Smooth muscle cell (in vitro differentiated cells): Measurements from ENCODE around the gene ATP5F1B. TPM values are rescaled to one million over a fixed set of nuclear protein-coding genes. Genes with fewer than 3 reads are reported as not detected.
A peak's percentile ranks its signal among the peaks of the same experiment; 100 is the strongest.

Source experiments
- DNase-seq: peaks from one replicate; lab custom pipeline; 2025; ENCODE audit not compliant: unreplicated experiment; lab: John Stamatoyannopoulos, UW
- H2AFZ ChIP-seq: fragments of 200-600 bp; sonication (generic); 2 replicates; pipeline ENCODE4 v1.6.0; 2016; ENCODE audit warnings: antibody characterized with exemption, low read depth, mild to moderate bottlenecking
- H3F3A ChIP-seq: fragments of 200-600 bp; sonication (generic); 2 replicates; pipeline ENCODE4 v1.6.0; 2017; ENCODE audit warnings: antibody characterized with exemption, low read depth
- H3K27ac ChIP-seq: fragments of 200-600 bp; sonication (generic); 2 replicates; pipeline ENCODE4 v1.5.1; 2016; ENCODE audit warnings: low read depth, mild to moderate bottlenecking
- H3K27me3 ChIP-seq: fragments of 200-600 bp; sonication (generic); 2 replicates; pipeline ENCODE4 v1.6.1; 2016; ENCODE audit warnings: low read depth, mild to moderate bottlenecking
- H3K36me3 ChIP-seq: fragments of 200-600 bp; sonication (generic); 2 replicates; pipeline ENCODE4 v1.5.1; 2016; ENCODE audit warnings: low read depth
- H3K4me1 ChIP-seq: fragments of 200-600 bp; sonication (generic); 2 replicates; pipeline ENCODE4 v1.5.1; 2016; ENCODE audit warnings: low read depth
- H3K4me2 ChIP-seq: fragments of 200-600 bp; sonication (generic); 2 replicates; pipeline ENCODE4 v1.6.0; 2016; ENCODE audit warnings: mild to moderate bottlenecking
- H3K4me3 ChIP-seq: fragments of 200-600 bp; sonication (generic); 2 replicates; pipeline ENCODE4 v1.5.1; 2016; ENCODE audit warnings: mild to moderate bottlenecking
- H3K79me2 ChIP-seq: fragments of 200-600 bp; sonication (generic); 2 replicates; pipeline ENCODE4 v1.6.0; 2016; ENCODE audit warnings: low read depth, mild to moderate bottlenecking
- H3K9ac ChIP-seq: fragments of 200-600 bp; sonication (generic); 2 replicates; pipeline ENCODE4 v1.6.0; 2016; ENCODE audit warnings: low read depth
- H3K9me3 ChIP-seq: fragments of 200-600 bp; sonication (generic); replicated peaks from 2 replicates; pipeline ENCODE4 v1.5.1; 2016; ENCODE audit warnings: low read depth
- H4K20me1 ChIP-seq: fragments of 200-600 bp; sonication (generic); 2 replicates; pipeline ENCODE4 v1.6.0; 2016; ENCODE audit warnings: low read depth
- CTCF ChIP-seq: fragments of 200-600 bp; sonication (generic); IDR thresholded peaks from 2 replicates; pipeline ENCODE4 v1.5.1; 2017; ENCODE audit warnings: borderline replicate concordance, mild to moderate bottlenecking, antibody characterized with exemption; ENCODE audit not compliant: insufficient read depth, poor library complexity, severe bottlenecking
- WGBS: methylation state at CpG from one replicate; pipeline ENCODE4 v1.1.7; 2016; ENCODE audit warnings: low lambda C conversion rate; 5-methylcytosine and 5-hydroxymethylcytosine counted together
- polyA plus RNA-seq: library from polyadenylated mRNA; unstranded; fragments of >200 nt; fragmentation: Nextera tagmentation; extraction: Ambion mirVana; gene quantifications from 2 replicates; pipeline ENCODE4 v1.2.1, GENCODE V29; 2016
- total RNA-seq: library from RNA; depleted of rRNA; stranded (reverse); fragments of >200 nt; gene quantifications from 2 replicates; pipeline ENCODE4 v1.2.3, GENCODE V29; 2014

ATP5F1B gene
- total and polyA plus RNA-seq, 2 experiments from 2014 or later = 489 to 953 TPM

DNA sequence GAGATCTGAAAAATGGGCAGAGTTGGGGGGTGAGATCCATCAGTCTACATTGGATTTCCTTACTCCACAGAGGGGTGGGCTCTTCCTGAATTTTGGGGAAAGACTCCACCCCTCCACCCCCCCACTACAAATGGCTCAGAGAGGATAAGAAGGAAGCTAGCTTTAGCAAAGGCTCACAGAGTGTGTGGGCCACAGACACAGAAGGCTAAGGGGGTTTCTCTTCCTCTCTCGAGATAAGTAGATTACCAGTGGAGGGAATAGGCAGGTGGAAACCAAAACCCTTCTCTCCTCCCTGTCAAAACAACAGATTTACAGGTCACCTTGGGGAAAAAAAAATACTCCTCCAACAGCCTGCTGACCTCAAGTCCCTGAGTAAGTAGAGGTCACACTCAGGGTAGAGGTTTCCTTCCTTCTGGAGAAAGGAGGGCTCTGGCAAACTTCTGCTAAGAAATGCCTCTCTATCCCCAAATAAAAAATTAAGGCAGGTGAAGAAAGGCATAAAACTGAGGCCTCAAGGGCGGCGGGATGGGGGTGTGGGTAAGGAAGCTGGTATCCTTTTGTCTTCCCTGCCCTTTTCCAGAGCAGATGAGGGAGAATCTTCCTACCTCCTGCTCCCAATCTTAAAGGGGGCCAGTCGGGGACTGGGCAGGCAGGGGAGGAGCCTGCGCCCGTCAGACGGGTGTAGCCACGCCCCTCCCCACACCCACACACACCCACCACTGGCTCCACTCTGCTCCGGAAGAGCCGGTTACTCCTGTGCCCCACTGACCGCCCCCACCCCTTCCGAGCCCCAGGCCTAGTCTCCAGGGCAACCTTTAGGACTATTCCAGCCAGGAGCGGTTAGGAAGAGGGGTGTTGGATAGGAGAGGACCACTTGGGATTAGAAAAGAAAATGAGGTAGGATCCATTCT is 13.7 kb downstream of the ATP5F1B start:
- Histone ChIP-seq H3K9me3 (no peaks in the 10 kb centered on the region), H3K9ac (no peak overlapping the region), H3F3A (peaks cover 12% of the 10 kb centered on the region), H4K20me1 (peaks cover 70% of the 10 kb centered on the region), H3K4me1 (peaks cover 45% of the 10 kb centered on the region), H3K27ac (peak overlapping the region; percentile 54), H3K4me3 (peak overlapping the region; percentile 20), H3K4me2 (peak overlapping the region; percentile 98), H3K36me3 (no peaks in the 10 kb centered on the region), H3K79me2 (peaks cover 82% of the 10 kb centered on the region), H3K27me3 (no peaks in the 10 kb centered on the region), H2AFZ (no peak overlapping the region)
- DNase-seq = no peak
- 9% methylated on average over 13 of the region's 13 CpGs for WGBS
- no peak for TF ChIP-seq CTCF

DNA sequence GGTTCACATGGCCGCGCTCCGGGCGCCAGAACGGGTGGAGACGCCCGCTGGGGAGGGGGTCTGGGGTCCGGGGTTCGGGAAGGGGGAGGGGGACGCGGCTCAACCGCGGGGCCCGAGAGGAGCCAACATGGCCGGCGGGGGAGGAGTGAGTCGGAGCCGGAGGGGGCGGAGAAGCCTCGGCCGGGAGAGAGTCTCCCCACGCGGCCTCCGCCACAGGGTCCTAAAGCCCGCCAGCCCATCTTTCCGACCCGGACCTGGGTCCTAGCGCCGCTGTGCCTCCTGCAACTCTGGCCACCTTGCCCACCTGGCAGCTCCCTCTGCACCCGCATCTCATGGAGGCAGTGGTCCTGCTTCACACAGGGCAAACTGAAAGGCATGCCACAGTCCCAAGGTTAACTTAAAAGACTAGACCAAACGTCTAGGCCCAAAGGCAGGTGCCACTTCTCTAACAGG is 15.6 kb downstream of the ATP5F1B start, which contains the start of gene BAZ2A:
Gene BAZ2A (minus strand): TSS at position 147 of the 453 bp plus-strand sequence. CDS start 12,796 bp downstream, outside the sequence.
- Histone ChIP-seq H3K79me2 (peaks cover 92% of the 10 kb centered on the region), H3K4me3 (peak within 1 kb of the TSS; percentile 97), H3K27ac (peak within 1 kb of the TSS; percentile 91), H4K20me1 (peaks cover 87% of the 10 kb centered on the region), H3K4me1 (peaks cover 40% of the 10 kb centered on the region), H3K4me2 (peak within 1 kb of the TSS; percentile 91), H3K27me3 (no peaks in the 10 kb centered on the region), H2AFZ (peak within 1 kb of the TSS; percentile 78), H3F3A (peaks cover 8% of the 10 kb centered on the region), H3K36me3 (no peaks in the 10 kb centered on the region), H3K9ac (peak within 1 kb of the TSS; percentile 96), H3K9me3 (no peaks in the 10 kb centered on the region)
- DNase-seq = peak; percentile 42
- TF ChIP-seq CTCF = no peak
- 4% methylated on average over 9 of the region's 31 CpGs for WGBS

DNA sequence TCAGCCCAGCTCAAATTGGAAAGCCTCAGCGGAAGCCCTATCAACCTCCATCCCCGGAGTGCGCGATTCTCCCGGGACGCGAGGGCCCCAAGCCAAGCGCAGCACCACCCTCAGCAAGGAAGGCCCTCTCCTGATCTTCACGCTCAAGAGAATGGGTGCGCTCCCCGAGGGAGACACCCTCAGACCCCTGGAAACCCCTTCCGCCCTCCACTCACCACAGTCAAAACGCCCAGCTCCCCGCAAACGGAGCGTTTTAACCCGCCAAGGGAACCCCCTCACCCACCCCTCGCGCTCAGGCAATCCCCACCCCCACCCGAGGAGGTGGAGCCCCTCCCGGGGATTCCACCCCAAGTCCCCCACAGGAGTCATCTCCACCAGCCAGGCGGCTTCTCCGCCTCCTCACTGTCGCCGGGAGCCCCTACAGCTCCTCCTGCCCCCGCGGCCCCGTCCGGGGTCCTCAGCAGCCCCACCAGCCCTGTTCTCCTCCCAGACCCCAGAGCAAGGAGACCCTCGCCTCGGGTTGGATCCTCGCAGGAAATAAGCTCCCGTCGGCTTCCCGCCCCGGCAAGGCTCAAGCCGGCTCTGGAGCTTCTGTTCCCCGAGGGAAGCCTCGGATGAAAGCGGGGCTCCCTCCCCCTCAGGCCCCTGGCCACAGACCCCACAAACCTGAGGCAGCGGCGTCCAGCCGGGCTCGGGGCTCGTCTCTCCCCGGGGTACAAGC is 16.2 kb downstream of the ATP5F1B start:
- Histone ChIP-seq H3K36me3 (no peaks in the 10 kb centered on the region), H3K27me3 (no peaks in the 10 kb centered on the region), H3K4me3 (peak overlapping the region; percentile 97), H3K27ac (peak overlapping the region; percentile 91), H4K20me1 (peaks cover 93% of the 10 kb centered on the region), H3F3A (peaks cover 8% of the 10 kb centered on the region), H3K4me2 (peak overlapping the region; percentile 91), H3K9me3 (no peaks in the 10 kb centered on the region), H3K4me1 (peaks cover 40% of the 10 kb centered on the region), H3K9ac (peak overlapping the region; percentile 96), H3K79me2 (peaks cover 94% of the 10 kb centered on the region), H2AFZ (peak overlapping the region; percentile 78)
- DNase-seq = no peak
- WGBS = 1% methylated on average over 30 of the region's 46 CpGs
- TF ChIP-seq CTCF = no peak
